ENCODE results near the gene SHISA4.
A peak's percentile ranks its signal among the peaks of the same experiment; 100 is the strongest.
"Not testable (repeated sequence)": the region's sequence is repeated elsewhere in the genome, so short reads cannot be mapped to it uniquely, and the experiment has no call there.

The SHISA4 gene

GRCh38 chr1:201899683-201900429, 11.2 kb downstream of the SHISA4 start:
- no peak for DNase-seq

DNA sequence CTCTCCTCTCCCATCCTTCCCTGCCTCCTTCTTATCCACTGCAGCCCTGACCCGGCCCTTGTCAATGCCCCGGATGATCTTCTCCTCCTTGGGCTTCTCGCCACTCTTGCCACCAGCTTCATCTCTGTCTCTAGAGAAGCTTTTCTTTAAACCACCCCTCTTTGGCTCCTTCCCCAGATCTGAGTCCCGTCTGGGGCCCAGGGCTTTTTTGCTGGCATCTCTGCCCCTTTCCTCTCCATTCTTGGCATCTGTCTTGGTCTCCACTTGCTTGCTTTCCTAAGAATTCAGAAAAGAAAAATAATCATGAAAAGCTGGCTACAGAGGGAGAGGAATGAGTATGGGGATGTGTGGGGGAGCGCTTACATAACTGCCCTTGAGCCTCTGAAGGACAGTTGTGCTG, 11.8 kb downstream of the SHISA4 start:
- DNase-seq: no peak

- not testable (repeated sequence) for DNase-seq
Measured at GRCh38 chr1:201901036-201901435, 12.3 kb downstream of the SHISA4 start.

- no peak for DNase-seq
Measured at GRCh38 chr1:201902198-201902597, 13.5 kb downstream of the SHISA4 start.

- DNase-seq: no peak
Measured at GRCh38 chr1:201903135-201903534, 14.4 kb downstream of the SHISA4 start.

GRCh38 chr1:201904579-201904978, 15.9 kb downstream of the SHISA4 start:
- no peak for DNase-seq

DNA sequence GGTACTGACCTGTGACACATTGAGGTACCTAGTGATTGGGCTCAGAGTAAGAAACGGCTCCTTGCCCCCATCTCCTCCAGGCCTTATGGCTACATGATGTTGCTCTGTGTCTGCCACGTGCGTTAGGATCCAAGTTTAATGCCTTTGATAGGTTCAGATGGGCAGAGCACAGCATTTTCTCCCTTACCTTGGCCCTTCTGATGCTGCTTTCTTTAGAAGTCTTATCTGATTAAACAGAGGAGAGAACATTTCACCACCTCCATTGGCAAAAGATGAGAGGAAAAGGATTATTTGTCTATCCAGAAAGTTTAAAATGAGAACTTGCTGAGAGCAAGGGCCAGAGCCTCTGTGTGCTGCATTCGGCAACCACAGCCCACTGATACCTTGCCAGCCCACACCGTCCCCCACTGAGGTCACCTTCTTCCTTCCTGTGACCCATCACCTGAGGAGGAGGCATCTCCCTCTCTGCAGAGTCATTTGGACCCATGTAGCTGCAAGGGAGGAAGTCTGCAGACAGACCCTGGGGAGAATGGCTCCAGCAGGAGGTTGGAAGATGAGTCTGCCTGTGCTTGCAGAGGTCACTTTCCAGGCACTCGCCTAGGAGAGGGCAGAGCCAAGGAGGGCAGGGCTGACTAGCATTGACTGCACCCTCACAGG, 16.7 kb downstream of the SHISA4 start:
- peak; percentile 5 for DNase-seq

GRCh38 chr1:201906336-201906735, 17.6 kb downstream of the SHISA4 start:
- no peak for DNase-seq

- no peak for DNase-seq
Measured at GRCh38 chr1:201907621-201908020, 18.9 kb downstream of the SHISA4 start.

DNA sequence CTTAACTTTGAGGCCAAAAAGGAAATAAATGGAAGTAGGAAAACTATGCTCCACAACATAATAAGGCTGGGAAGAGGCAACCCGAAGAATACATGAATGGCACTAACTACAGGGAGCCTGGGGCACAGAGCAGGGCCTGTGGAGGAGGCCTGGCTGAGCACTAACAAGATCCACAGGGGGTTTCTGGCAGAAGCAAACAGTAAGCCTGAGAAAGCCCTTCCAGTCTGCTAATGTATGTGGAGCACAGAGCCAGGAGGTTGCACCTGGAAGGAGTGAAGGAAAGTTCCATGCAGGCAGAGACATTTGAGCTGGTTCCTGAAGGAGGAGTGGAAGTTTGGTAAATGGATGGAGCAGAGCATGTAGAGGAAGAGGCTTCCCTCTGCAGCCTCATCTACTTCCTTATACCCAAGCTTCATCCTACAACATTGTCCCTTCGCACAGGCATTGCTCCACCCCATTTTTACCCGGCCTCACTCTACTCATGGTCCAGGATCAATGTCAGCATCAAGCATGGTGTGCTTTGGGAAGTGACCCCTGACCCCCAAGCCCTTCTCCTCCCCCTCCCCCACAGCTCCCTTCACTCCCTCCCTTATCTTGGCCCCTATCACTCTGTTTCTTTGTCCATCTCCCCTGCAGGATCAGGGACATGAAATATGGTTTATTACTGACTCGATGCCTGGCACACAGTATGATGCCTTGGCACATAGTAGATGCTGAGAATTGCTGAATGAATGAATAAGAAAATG, 23.3 kb downstream of the SHISA4 start:
- no peak for DNase-seq

DNA sequence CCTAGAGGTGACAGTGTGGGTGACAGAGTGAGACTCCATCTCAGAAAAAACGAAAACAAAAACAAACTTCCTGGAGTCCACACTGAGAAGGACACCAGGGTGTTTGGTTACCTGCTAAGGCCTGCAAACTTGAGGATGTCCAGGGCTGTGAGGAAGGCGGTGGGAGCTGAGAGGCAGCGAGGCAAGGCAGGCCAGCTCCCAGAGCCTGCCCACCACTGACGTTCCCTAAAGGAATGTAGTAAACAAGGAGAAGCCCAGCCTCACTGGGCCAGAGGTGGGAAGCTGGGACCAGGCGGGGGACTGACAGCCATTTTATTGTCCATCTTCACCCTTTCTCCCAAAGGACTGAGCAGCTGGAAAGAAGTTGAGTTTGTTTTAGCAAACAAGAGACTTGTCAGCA, 24.1 kb downstream of the SHISA4 start:
- no peak for DNase-seq

DNA sequence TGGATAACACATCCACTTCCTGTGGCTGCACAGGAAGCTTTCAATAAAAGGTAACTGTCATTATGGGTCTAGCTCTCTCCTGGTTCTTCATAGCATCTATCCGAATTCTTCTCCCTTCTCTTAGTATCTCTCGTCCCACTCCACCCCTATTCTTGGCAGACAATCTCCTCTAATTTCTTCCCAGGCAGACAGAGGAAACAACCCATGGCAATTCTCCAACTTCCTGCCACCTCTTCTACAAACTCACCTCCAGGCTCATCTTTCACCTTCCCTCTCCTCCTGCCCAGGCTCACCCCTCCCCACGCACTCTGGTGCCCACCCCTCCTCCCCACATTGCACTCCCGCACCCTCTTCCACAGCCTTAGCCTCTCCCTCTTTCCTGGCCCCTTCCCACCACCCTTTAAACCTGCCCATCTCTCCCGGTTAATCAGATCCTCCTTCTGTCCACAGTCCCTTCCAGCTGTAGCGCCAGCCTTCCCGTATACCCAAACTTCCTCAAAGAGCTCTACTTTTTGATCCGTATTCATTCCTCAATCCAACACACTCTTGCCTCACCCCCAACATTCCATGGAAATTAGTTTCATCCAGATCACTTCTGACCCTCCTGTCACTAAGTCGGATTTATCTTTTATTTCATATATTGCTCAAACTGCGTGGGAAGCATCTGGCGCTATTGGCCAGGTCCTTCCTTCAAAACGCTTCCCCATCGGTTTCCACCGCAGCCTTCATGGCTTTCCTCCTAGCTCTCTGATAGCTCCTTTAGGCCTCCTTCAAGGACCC, 25.9 kb downstream of the SHISA4 start:
- DNase-seq: no peak

DNA sequence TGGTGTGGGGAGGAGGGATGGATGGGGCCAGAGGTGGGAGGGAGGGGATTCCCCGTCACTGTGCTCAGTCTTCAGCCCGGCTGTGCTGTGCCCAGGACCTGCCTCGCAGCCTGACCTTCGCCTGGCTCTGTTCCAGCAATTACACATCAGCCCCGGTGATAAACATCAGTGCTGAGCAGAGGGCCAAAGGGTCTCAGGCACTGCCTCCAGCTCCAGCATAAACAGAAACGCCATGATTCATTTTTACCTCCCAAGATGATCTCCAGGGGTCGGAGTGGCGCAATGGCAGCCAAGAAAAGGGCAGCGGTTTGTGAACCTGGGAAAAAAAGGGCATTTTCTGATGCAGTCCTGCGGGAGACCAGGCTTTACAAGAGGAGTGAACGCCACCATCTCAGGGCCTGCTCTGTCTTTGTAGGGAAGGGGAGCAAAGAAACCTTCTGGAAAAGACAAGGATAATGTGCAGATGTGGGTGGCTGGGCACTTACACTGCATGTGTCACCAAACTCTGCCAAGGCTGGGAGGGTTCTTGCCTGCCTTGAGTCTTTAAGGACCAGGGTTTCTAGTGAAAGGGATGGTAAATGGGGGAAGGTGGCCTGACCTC, 28.1 kb downstream of the SHISA4 start:
- no peak for DNase-seq

GRCh38 chr1:201917362-201918033, 28.8 kb downstream of the SHISA4 start:
- no peak for DNase-seq

GRCh38 chr1:201918343-201918742, 29.6 kb downstream of the SHISA4 start:
- DNase-seq: no peak

- DNase-seq: no peak
Measured at GRCh38 chr1:201921952-201922558, 33.4 kb downstream of the SHISA4 start.

GRCh38 chr1:201925301-201925567, 36.5 kb downstream of the SHISA4 start:
- DNase-seq: no peak

DNA sequence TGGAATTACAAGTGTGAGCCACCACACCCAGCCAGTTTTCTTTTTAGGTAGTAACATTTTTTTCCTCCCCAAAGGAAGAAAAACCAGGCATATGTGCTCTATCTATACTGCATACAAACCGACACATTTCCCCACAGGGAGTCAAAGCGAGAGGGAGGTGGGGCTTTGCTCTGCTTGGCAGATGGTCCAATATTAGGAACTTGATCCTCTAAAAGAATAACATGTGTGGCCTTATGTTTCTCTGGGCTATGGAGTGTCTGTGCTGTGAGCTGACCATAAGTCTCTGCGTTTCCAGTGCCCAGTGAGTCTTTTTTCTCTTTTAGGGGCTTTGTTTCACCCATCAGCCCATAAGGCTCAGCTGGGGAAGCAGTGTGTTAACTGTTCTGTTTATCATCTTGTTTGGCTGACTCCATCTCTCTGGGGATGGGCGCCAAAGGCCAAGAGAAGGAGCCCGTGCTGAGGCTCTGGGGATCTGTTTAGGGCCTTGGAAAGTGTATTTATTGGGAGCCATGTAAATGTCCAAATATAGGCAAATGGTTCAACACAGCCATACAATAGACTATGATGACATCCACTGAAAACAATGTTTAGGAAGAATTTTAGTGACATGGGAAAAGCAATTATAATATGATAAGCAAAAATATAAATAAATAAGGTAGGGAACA, 37.4 kb downstream of the SHISA4 start:
- no peak for DNase-seq

DNA sequence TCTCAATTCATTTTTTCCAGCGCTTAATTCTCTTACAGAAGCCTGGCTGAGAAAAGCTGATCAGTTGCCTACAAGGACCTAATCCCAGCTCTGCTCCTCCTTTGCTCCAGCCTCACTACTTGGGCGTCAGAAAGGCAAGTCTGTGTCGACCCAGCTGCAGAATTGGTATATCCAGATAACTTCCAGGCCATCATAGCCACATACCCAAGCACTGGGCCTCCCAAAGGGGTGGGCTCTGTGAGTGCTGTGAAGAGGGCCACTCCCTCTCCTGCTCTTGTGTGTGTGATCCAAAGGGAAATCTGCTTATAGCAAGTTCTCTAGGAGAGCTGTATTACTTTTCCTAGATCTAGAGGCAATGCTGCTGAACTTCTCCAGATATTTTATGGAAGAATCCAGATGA, 39.6 kb downstream of the SHISA4 start:
- no peak for DNase-seq

GRCh38 chr1:201930137-201930536, 41.4 kb downstream of the SHISA4 start:
- DNase-seq: no peak

- DNase-seq: no peak
Measured at GRCh38 chr1:201930803-201931202, 42.1 kb downstream of the SHISA4 start.

Measured in activated CD4-positive, alpha-beta T cell treated with anti-CD3 and anti-CD28 coated beads, Interleukin-2, amount 50 U/mL, for 16 hours (primary cell).